Breast epithelium (tissue), 4 donors: Measurements from ENCODE around the gene GAS6. TPM values are rescaled to one million over a fixed set of nuclear protein-coding genes. Genes with fewer than 3 reads are reported as not detected.

Experiments
- DNase-seq, 2 donors: peaks; one replicate each; pipeline ENCODE4 v3.0.0-alpha.2; 2019; ENCODE audit warnings: low spot score in 2 of 2
- H3K27ac ChIP-seq, 2 donors: fragments of 200-600 bp; sonication (generic) in 1 of 2; one replicate each; pipeline ENCODE4 v1.5.1; 2016 to 2019; ENCODE audit warnings: mild to moderate bottlenecking in 1 of 2
- H3K27me3 ChIP-seq, 2 donors: fragments of 200-600 bp; sonication (generic) in 1 of 2; one replicate each; pipeline versions ENCODE4 v1.5.1 to v1.6.0; 2017 to 2019; ENCODE audit warnings: control low read depth in 1 of 2, mild to moderate bottlenecking in 1 of 2
- H3K36me3 ChIP-seq: fragments of 200-600 bp; one replicate; pipeline ENCODE4 v1.5.1; 2019
- H3K4me1 ChIP-seq, 2 donors: fragments of 200-600 bp; sonication (generic); one replicate each; pipeline ENCODE4 v1.5.1; 2016 to 2019; ENCODE audit warnings: control low read depth in 1 of 2
- H3K4me3 ChIP-seq, 3 donors: fragments of 200-600 bp; sonication (generic); 1 replicate in 2 of 3; 2 replicates in 1 of 3; pipeline ENCODE4 v1.5.1; 2016 to 2019; ENCODE audit warnings: mild to moderate bottlenecking in 3 of 3, moderate library complexity in 2 of 3
- H3K9me3 ChIP-seq, 2 donors: fragments of 200-600 bp; sonication (generic) in 1 of 2; one replicate each; pipeline ENCODE4 v1.5.1; 2016 to 2019; ENCODE audit warnings: control low read depth in 1 of 2
- CTCF ChIP-seq, 3 donors: fragments of 450-650 bp; IDR thresholded peaks; one replicate each; pipeline ENCODE4 v1.5.1; 2016 to 2017; ENCODE audit warnings: antibody characterized with exemption in 3 of 3, mild to moderate bottlenecking in 3 of 3, moderate library complexity in 3 of 3
- POLR2A ChIP-seq: fragments of 450-650 bp; IDR thresholded peaks from one replicate; pipeline ENCODE4 v1.6.1; 2016; ENCODE audit warnings: antibody characterized with exemption, mild to moderate bottlenecking, moderate library complexity
- POLR2AphosphoS5 ChIP-seq, 3 donors: sonication (generic); formaldehyde crosslinking; IDR thresholded peaks; one replicate each; pipeline ENCODE4 v1.6.1; 2017; ENCODE audit warnings: antibody characterized with exemption in 3 of 3
- intact Hi-C: fragments of 100-400 bp; cut with DNase I; formaldehyde crosslinking; loops from one replicate; pipeline ENCODE4 v1.15.1; 2023; ENCODE audit warnings: low total_unique reads
- total RNA-seq, 3 donors: library from RNA; depleted of rRNA; stranded (reverse); fragments of >200 nt; gene quantifications; one replicate each; pipeline ENCODE4 v1.1.0, GENCODE V29; 2016

Gene GAS6
- total RNA-seq, 3 donors from 2014 or later = 85.9 to 146 (median 103) TPM

GRCh38 chr13:113902481-113902880, 38.6 kb upstream of the GAS6 start:
- intact Hi-C loops = no loop called here
- H3K4me3 ChIP-seq = no peak overlapping the region
- H3K27me3 ChIP-seq = no peaks in the 10 kb centered on the region
- no peaks in the 10 kb centered on the region for H3K36me3 ChIP-seq
- H3K4me1 ChIP-seq = no peaks in the 10 kb centered on the region
- H3K9me3 ChIP-seq = no peaks in the 10 kb centered on the region
- TF ChIP-seq POLR2AphosphoS5 (IDR thresholded peaks at IDR 0.05) = no peak
- TF ChIP-seq POLR2A = no peak
- TF ChIP-seq CTCF (IDR thresholded peaks at IDR 0.05) = no peak
- no peak for DNase-seq
- H3K27ac ChIP-seq = no peak overlapping the region

- no peaks in the 10 kb centered on the region for H3K27me3 ChIP-seq
- H3K36me3 ChIP-seq = no peaks in the 10 kb centered on the region
- peak in 1 of 2 donors; percentile 14 for DNase-seq
- H3K4me1 ChIP-seq = no peaks in the 10 kb centered on the region
- no peak overlapping the region for H3K4me3 ChIP-seq
- H3K27ac ChIP-seq = no peak overlapping the region
- no peaks in the 10 kb centered on the region for H3K9me3 ChIP-seq
- TF ChIP-seq CTCF (IDR thresholded peaks at IDR 0.05) (no peak), POLR2AphosphoS5 (IDR thresholded peaks at IDR 0.05) (no peak), POLR2A (no peak)
- intact Hi-C loops = no loop called here
These were observed 37.8 kb upstream of the GAS6 start for GRCh38 chr13:113901642-113902041.

- no peak overlapping the region for H3K27ac ChIP-seq
- H3K4me1 ChIP-seq = no peaks in the 10 kb centered on the region
- H3K36me3 ChIP-seq = no peaks in the 10 kb centered on the region
- no peak overlapping the region for H3K4me3 ChIP-seq
- TF ChIP-seq POLR2AphosphoS5 (IDR thresholded peaks at IDR 0.05) (no peak), CTCF (IDR thresholded peaks at IDR 0.05) (no peak), POLR2A (no peak)
- intact Hi-C loops = no loop called here
- H3K27me3 ChIP-seq = no peaks in the 10 kb centered on the region
- peak; percentile 17 to 33 for DNase-seq
- H3K9me3 ChIP-seq = no peaks in the 10 kb centered on the region
These were observed 37.4 kb upstream of the GAS6 start for GRCh38 chr13:113901231-113901630.

- no peak for TF ChIP-seq POLR2AphosphoS5 (IDR thresholded peaks at IDR 0.05)
- no peak for TF ChIP-seq CTCF (IDR thresholded peaks at IDR 0.05)
- TF ChIP-seq POLR2A = no peak
- H3K4me1 ChIP-seq = no peaks in the 10 kb centered on the region
- H3K27ac ChIP-seq = no peak overlapping the region
These were observed 36.8 kb upstream of the GAS6 start for GRCh38 chr13:113900646-113901045.

GRCh38 chr13:113898391-113898790, 34.5 kb upstream of the GAS6 start:
- Histone ChIP-seq H3K27me3 (no peaks in the 10 kb centered on the region), H3K9me3 (no peaks in the 10 kb centered on the region), H3K36me3 (no peaks in the 10 kb centered on the region), H3K4me3 (no peak overlapping the region), H3K27ac (no peak overlapping the region), H3K4me1 (no peaks in the 10 kb centered on the region)
- DNase-seq = peak; percentile 15 to 17
- TF ChIP-seq POLR2AphosphoS5 (IDR thresholded peaks at IDR 0.05) (no peak), CTCF (IDR thresholded peaks at IDR 0.05) (no peak), POLR2A (no peak)
- intact Hi-C loops = no loop called here

More at GRCh38 chr13:113900646-113901045, 36.8 kb upstream of the GAS6 start:
- Histone ChIP-seq H3K27me3 (no peaks in the 10 kb centered on the region), H3K9me3 (no peaks in the 10 kb centered on the region), H3K4me3 (no peak overlapping the region), H3K36me3 (no peaks in the 10 kb centered on the region)
- intact Hi-C loops = no loop called here
- DNase-seq = peak in 1 of 2 donors; percentile 17
